NCI-H2196 (cell line): ENCODE data around the gene CACNA1S.

Source experiments
- DNase-seq: peaks from one replicate; lab custom pipeline; 2025; ENCODE audit not compliant: unreplicated experiment; lab: John Stamatoyannopoulos, UW

Gene CACNA1S

DNA sequence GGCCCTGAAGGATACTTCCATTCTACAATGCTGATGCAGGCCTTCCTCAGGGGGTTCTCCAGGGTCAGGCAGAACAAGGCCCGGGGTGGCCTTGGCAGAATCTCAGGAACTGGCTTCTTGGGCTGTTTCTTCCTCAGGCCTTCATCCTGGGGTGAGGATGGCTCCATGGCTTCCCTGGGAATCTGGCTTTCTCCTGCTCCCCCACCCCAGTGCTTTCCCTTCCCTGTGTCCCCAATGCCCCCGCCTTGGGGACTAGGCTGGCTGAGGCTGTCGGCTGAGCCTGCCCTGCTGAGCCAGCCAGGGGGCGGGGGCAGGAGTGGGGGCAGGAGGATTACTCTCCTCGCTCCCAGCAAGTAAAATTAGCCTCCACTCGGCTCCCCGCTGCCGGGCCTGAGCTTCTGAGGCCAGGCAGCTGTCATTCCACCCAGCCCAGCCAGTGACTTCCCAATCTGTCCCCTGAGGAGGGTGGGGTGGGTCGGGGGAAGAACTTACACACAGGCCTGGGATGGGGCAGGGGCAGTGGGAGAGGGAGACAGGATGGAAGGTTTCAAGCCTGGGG, at the start of gene CACNA1S:
TSS of gene CACNA1S (minus strand) at position 254 of the 559 bp plus-strand sequence. CDS start at position 167, 87 bp downstream.
- no peak for DNase-seq

DNA sequence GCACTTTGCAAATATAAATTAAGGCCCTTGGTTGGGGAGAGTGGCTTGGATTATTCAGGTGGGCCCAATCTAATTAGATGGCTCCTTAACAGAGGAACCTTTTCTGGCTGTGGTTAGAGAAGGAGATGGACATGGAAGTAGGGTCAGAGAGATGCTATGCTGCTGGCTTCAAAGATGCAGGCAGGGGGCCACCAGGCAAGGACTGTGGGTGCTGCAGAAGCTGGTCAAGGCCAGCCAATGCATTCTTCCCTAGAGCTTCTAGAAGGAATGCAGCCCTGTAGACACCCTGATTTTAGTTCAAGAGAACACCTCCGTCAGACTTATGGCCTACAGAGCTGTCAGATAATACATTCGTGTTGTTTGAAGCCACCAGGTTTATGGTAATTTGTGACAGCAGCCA, 45.7 kb upstream of the CACNA1S start:
- no peak for DNase-seq

DNA sequence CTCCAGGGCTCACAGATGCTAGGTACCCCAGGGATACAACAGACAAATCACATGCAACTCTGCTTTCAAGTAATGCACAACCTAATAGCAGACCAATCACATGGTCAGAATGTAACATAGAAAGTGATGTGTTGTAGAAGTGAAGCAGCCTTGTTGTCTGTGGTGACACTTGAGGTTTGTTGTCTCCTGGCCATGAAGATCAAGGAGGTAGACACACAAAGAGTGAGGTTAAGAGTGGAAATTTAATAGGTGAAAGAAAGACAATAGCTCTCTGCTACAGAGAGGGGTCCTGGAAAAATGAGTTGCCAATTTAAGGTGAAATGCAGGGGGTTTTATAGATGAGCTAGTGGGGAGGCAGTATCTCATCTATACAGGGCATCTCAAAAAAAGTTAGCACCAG, 44.6 kb upstream of the CACNA1S start:
- DNase-seq = no peak

DNA sequence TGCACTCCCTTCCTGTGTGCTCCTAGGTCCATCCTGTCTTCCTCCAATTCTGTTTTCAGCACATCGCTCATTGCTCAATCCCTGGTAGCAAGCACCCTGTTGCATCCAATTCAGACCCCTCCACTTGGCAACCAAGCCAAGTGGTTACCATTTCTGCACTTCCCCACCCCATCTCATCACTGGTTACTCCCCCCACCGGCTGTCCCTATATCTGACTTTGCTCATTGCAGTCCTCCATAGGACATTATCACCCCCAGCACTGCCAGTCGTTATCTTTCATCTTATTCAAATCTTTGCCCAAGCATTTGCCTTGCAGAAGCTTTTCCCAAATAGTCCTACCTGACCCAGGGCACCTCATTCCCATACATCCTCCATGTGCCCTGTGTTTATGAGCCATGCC, 44.1 kb upstream of the CACNA1S start:
- no peak for DNase-seq

DNA sequence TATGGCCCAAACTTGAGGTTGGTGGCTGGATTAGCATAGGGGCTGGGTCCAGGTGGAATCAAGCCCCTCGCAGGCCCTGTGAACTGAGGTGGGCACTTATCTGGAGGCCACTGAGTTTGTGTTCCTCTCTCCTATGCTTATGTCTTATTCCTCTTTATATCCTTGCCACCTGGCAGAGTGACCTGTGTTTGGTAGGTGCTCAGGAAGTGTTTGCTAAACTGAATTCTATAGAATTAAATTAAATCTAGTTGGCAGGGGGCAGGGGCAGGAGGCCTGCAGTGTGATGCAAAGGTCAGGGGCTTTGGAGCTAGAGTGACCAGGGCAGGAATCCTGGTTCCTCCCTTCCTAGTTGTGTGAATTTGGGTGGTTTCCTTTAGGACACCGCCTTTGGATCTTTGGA, 43.1 kb upstream of the CACNA1S start:
- no peak for DNase-seq

DNA sequence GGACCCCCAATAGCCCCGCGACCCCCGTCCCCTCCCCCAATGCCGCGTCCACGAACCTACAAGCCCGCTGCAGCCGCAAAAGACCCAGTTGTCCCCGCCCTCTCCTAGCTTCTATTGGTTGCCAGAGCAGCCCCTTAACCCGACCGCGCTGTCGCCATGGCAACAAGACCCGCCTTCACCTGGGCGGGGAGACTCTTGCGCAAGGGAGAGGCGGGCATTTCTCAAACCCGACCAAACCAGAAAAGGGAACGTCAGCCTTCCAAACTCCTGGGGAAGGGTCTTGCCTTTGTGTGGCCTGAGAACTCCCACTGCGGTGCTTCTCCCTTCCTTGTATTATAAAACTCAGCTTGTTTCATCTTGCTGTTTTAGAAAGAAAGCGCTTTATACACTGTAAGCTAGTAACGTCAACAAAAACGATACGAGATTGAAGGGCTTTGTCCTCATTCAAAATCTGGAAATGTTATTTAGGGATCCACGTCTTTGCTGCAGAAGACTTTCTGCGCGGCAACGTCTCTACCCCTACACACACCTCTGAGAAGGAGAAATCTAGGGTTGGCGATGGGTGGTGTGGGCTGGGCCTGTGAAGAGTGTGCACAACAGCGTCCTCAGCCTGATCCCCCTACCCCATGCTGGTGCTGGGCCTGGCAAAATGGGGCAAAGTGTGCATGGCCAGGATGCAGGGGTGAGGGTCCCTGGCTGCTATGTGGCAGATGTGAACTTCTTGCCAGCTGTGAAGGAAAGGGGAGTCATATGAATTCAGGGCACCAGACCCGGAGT, 42.4 kb upstream of the CACNA1S start, which contains the start of gene TMEM9:
TSS of gene TMEM9 (minus strand) at position 86 of the 777 bp plus-strand sequence. CDS start 551 bp downstream, outside the sequence.
- peak; percentile 94 for DNase-seq

DNA sequence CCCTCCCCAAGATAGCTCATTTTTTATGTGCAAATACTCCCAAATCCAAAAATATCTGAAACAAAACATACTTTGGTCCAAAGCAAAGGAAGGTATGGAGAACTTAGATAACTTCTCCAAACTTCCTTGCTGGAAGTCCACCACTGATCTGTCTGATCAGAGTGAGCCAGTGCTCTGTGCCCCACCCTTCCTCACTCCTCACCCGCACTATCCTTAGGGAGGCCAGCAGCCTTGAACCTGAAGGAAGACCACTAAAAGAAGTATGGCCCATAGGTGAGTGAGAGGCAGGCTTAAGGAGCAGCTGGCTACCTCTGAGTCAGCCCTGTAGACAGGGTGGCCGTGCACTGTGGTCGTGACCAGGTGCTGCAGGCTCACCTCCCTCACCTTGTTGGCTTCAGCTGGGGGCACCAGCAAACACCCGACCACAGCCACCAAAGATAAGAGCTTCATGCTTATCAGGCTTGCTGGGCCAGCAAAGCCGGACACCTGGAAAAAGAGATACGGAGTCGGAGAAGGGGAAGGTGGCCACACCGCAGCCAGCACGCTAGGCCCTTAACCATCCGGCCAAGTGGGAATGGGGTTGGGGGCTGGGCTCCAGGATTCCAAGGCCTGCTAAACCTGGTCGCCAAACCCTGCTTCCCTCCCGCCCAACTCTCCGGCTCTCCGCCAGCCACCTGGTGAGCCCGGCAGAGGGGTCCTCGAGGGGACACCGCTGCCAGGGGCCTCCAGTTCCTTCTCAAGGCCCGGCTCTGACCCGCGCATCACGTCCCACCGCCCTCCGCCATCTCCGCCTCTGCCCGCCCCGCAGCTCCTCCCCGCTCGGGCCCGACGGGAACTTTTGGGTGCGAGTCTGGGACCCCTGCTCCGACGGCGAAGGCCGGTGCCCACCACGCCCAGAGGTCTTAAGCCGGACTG, 41.5 kb upstream of the CACNA1S start:
- DNase-seq = peak; percentile 52

DNA sequence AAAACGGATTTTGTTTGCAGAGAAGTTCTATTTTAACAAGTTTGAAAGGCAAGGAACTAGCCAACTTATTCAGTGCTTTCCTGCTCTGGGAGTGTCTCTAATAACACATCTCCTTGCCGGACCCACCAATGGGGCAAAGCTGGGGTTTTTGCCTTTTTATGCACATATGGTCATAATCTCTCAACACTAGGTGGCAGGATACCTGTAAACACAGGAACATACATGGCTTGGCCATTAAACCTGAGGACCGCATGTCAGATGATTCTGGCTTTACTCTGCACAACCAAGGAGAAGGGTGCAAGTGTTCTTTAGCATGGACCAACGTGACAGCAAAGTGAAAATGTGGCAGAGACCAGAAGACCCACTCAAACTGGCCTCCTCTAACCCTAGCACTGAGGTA, 37.2 kb upstream of the CACNA1S start:
- peak; percentile 55 for DNase-seq

DNA sequence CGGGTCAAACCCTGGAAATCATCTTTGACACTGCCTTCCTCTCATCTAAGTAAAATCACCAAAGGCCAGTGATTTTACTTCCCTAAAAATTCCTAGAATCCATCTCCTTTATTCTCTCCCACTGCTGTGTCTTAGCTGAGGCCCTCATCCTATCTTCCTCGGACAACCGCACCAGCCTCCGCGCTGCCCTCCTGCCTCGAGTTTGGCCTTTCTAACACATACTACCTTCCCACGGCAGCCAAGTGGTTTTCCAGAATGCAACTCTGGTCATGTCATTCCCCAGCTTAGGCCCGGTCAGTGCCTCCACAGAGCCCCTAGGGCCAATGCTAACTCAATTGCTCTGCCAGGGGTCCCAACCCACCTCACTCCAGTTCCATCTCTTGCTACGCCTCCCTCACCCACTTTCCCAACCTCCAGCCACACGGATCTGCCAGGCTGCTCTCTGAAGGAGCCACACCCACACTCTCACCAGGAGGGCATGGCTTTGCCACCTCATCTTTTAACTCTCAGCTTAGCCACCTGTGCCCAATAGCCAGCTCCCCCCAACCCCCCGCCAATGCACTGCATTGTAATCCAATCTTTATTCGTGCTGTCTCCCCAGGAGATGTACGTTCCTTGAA, 35.3 kb upstream of the CACNA1S start:
- DNase-seq = no peak

DNA sequence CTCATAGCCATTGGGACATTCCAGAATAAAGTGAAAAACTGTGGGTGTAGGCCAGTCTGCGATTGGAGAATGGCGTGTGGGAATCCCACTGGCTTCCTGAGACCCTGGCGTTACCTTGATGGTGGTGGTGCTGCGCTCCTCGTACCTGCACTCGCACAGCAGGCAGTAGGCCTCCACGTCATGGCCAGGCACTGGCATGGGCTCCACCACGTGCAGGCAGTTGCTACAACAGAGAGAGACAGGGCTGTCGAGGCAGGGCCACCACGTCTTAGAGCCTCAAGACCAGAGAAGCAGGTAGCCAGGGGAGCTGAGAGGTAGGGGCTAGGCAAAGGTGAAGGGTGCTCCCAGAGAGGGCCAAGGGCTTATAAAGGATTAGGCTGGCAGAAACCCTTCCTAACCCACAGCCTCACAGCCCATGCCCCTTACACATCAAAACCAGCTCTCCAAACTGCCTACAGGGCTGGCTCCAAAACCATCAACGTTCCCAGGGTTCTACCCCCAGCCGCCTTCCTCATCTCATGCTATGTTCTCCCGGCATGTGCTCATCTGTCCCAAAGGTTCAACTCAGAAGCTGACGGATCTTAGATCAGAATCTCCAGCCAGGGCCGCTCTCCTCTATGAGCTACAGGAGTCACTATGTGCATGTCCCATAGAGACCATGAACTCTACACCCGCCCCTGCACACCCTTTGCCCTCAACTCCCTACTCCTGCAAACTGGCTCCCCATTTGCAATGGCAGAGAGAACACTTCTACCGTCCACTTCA, 34.6 kb upstream of the CACNA1S start:
- DNase-seq = no peak

DNA sequence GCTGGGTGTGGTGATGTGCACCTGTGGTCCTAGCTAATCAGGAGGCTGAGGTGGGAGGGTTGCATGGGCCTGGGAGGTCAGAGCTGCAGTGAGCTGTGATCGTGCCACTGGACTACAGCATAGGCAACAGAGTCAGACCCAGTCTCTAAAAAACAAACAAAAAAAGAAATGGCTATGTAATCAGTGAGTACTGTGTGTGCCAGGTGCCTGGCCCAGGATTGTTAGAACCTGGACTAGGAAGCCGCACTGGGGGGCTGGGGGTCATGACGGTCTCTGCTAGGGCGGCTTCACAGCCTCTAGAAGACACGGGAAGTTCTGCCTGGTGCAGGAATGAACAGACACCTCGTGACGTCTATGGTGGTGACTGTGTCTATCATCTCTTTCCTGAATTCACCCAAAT, 33.6 kb upstream of the CACNA1S start:
- DNase-seq = no peak

DNA sequence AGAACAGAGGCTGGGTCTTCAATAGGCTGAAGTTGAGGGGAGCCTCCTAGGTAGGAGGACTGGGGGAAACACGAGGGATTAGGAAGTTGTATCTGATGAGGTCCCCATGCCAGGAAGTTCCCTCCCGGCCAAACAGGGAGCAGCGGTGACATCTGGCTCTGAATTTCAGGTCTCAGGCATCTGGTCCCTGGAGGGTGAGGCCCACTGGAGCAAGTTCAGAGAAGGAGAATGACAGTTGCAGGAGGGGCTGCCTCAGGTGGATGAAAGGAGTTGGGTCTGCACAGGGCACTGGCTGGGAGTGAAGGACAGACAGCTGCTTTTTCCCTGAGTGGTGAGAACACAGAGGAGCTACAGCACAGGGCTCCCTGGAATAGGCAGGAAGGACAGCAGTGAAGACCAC, 32.9 kb upstream of the CACNA1S start:
- no peak for DNase-seq

DNA sequence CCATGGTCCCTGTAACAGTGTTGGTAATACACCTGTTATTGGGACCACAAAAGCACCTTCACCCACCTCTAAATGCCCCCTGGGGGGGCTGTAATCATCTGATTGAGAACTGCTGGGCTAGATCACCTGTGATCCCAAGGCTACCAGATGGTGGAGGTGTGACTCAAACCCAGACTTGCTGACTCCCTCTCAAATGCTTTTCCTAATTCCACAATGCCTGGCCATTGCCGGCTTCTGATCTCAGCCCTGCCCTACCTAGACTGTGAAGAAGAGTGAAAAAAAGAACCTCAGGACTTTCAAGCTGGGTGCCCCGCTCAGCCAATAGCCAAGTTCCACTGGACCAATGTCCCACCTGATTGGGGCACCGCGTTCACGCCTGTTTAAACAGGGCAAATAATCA, 32.5 kb upstream of the CACNA1S start:
- no peak for DNase-seq

DNA sequence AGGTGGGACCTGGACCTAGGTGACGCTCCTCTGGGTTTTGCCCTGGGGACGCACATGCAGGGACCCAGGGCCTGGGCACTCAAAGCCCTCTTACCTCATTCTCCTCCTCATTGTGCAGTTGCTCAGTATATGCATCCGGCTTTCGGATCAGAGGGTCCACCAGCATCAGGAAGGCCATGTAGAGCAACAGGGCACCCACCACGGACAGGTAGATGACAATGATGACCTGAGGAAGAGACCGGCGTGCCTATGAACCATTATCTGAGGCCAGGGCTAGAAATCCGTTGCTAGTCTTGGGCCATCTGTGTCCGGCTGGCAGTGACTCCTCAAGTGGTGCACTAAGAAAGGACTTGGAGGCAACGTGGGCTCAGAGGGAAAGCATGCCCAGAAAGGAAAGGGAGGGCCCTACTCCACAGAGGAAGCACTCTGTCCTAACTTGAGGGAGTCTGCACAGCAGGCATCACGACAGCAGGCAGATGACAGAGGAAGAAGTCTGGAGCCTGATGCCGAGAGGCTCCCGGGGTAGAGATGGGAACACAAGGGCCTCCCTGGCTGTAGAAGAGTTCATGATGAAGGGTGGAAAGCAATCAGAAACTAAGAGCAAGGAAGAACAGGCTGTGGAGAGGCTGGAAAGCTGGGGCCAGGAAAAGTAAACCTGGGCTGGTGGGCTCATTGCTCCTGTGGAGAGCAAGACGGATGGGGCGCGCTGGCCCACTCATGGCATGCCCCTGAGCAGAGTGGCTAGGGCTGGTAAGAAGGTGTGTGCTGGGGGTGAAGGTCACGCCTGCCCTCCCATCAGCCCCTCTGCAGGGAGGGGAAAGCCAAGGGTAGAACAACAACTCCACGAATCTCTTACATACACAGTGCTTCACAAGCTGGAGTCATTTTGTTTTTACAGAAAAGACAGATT, 31.8 kb upstream of the CACNA1S start:
- no peak for DNase-seq

DNA sequence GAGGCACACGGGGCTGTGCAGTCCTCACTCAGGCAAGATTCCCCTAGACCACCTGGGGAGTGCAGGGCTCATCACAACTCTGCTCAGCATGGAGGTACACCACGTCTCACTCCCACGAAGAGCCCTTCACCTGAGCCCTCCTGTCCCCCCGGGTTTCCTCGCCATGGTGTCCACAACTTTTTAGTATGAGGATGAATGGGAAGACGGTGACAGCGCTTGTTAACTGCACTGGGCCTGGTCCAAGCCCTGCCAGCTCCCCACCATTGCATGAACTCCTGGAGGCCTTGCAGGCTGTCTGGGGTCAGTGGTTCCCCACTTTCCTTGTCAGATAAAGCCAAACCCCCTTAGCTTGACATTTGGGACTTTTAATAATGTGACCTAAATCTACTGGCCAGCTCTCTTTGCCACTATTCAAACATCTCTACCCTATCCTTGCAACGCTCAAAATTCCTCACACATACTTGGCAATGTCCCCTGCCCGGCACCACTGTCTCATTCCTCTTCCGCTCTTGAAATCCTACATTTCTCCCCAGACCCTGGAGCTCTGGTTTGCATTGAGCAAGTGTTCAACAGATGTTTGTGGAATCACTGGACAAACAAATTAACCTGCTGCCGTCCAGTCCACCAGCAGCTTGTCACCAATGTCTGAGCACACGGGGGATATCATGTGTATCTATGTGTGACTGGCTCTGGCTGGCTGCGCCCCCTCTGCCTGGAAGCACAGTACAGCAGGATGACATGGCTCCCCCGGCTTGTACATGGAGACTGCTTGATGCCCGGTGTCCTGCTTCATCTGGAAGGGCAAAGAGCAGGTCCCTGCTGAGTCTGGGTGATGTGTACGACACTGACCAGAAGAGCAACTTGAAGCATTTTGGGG, 30.9 kb upstream of the CACNA1S start:
- DNase-seq = no peak

DNA sequence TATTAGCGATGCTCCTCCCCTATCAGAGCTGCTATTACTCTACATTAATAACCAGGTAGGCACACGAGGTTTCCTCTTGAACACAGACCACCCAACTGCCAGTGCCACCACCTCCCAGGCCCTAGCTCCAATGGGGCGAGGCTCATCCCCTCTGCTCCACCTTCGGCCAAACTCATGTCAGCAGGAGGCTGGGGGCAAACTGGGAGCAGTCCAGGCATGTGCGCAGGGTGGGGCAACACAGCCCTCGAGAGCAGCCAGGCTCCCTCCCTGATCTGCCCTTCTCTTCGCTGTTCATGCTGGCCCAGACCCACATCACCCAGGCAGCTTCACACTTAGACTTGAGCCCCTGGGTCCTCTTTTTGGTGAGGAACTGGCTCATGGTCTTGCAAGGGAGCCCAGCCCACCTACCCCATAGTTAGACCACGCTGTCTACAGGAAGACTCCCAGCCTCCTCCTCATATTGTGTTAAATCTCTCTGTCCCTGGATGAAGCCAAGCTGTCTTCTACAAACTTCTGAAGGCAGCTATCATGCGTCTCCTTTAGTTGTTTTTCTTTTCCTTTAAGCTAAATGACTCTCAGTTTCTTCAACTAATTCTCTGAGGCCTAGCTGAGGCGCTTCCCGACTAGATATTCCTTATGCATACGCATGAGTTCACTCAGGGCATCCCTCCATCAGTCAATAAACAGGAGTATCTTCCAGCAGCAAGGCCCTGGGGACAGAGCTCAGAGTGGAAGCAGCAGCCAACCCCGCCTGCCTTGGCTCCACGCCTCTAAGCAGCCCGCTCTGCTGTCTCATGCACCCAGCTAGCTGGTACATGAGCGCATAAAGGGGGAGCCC, 30.0 kb upstream of the CACNA1S start:
- DNase-seq = no peak

DNA sequence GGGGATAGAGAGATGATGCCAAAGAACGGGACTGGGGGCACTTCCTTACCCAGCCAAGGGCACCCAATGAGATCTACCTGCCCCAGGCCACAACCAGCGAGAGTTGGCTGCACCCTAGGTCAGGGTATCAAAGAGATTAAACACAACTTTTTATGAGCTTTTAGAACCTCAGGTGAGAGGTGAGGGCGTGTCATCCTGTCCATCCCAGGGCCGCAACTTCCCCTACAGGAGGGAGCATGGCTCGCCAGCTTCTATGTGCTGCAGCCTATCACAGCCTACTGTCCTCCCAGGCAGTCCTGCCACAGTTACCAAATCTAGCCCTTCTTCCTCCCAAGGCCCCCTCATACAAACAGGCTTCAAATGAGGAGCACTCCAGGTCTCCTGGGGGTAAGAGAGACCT, 29.2 kb upstream of the CACNA1S start:
- no peak for DNase-seq

DNA sequence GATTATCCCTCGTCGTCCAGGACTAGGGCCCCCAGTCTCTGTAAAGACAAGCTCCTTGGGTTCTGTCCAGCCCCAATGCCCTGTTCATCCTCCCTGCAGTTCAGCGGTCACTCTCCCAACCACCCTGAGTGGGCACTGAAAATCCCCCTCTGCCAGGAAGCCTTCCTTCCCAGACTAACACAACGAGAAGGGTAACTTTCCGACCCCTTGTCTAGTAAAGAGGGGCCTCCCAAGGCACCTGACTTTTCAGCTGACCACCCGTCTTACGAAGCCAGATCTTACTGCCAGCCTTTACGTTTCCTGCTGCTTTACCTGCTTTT, 28.7 kb upstream of the CACNA1S start:
- no peak for DNase-seq
